HFF-Myc (cell line): ENCODE measurements around the gene WAPL.

Experiments used
- DNase-seq: peaks from one replicate; pipeline ENCODE4 v3.0.0-alpha.2; 2011; ENCODE audit warnings: low read depth; ENCODE audit errors: extremely low read depth
- H3K4me3 ChIP-seq: replicated peaks from 2 replicates; pipeline ENCODE4 v1.5.1; 2011; ENCODE audit warnings: low read depth, mild to moderate bottlenecking, control low read depth, low read length
- CTCF ChIP-seq: IDR thresholded peaks from 2 replicates; pipeline ENCODE4 v1.5.1; 2012; ENCODE audit warnings: mild to moderate bottlenecking, low read depth, low read length, control low read depth; ENCODE audit errors: missing control alignments

Gene WAPL

GRCh38 chr10:86461963-86462804 is 59.4 kb downstream of the WAPL start:
- DNase-seq, result no peak
- H3K4me3 ChIP-seq, result no peak overlapping the region
- no peak for TF ChIP-seq CTCF

- H3K4me3 ChIP-seq, result no peak overlapping the region
- no peak for DNase-seq
- no peak for TF ChIP-seq CTCF
These were observed 70.0 kb downstream of the WAPL start for GRCh38 chr10:86451604-86451960.

GRCh38 chr10:86450806-86451603 is 70.6 kb downstream of the WAPL start:
- no peak for DNase-seq
- no peak overlapping the region for H3K4me3 ChIP-seq
- TF ChIP-seq CTCF, result no peak

GRCh38 chr10:86449926-86450558 is 71.5 kb downstream of the WAPL start:
- no peak overlapping the region for H3K4me3 ChIP-seq
- no peak for TF ChIP-seq CTCF
- no peak for DNase-seq

- no peak for TF ChIP-seq CTCF
- no peak for DNase-seq
These were observed 74.2 kb downstream of the WAPL start for GRCh38 chr10:86447432-86447831.

GRCh38 chr10:86446987-86447386 is 74.6 kb downstream of the WAPL start:
- H3K4me3 ChIP-seq, result no peak overlapping the region
- DNase-seq, result no peak
- TF ChIP-seq CTCF, result no peak

More at GRCh38 chr10:86447432-86447831, 74.2 kb downstream of the WAPL start:
- no peak overlapping the region for H3K4me3 ChIP-seq
